Naive thymus-derived CD4-positive, alpha-beta T cell (primary cell): ENCODE results near the gene TYW3. TPM values are rescaled to one million over a fixed set of nuclear protein-coding genes. Genes with fewer than 3 reads are reported as not detected.
"Not testable (repeated sequence)": the region's sequence is repeated elsewhere in the genome, so short reads cannot be mapped to it uniquely, and the experiment has no call there.

Source experiments
- ATAC-seq: fragments of 150-1000 bp; cut with Tn5 transposase; 2 replicates; pipeline ENCODE4 v1.10.0; 2021; ENCODE audit warnings: mild to moderate bottlenecking, moderate library complexity
- CTCF ChIA-PET: fragments of 350-600 bp; sonication (Branson Sonifier 250); formaldehyde crosslinking; loops from one replicate; lab custom pipeline; 2021; ENCODE audit warnings: antibody characterized with exemption; lab: Charles Lee
- POLR2A ChIA-PET: fragments of 350-600 bp; sonication (Branson Sonifier 250); formaldehyde crosslinking; loops from one replicate; lab custom pipeline; 2021; ENCODE audit warnings: antibody characterized with exemption, inconsistent platforms; lab: Charles Lee
- DNase-seq, 9 donors: peaks; one replicate each; pipeline versions ENCODE4 v3.0.0 to v3.0.0-alpha.2; 2020 to 2022; ENCODE audit warnings: mixed read lengths in 1 of 9
- H3K27ac ChIP-seq: one replicate; pipeline ENCODE4 v1.7.0; 2013; ENCODE audit warnings: mild to moderate bottlenecking, low read depth, low read length, moderate library complexity
- H3K27me3 ChIP-seq, 2 donors: one replicate each; pipeline ENCODE4 v1.7.0; 2013; ENCODE audit warnings: low read length in 2 of 2, mild to moderate bottlenecking in 2 of 2, moderate library complexity in 2 of 2; ENCODE audit not compliant: control insufficient read depth in 2 of 2, insufficient read depth in 2 of 2
- H3K36me3 ChIP-seq, 3 experiments: 1 replicate in 2 of 3; 2 replicates in 1 of 3; pipeline ENCODE4 v1.7.0; 2013; ENCODE audit warnings: low read length in 3 of 3, mild to moderate bottlenecking in 3 of 3, moderate library complexity in 1 of 3; ENCODE audit not compliant: insufficient read depth in 3 of 3, control insufficient read depth in 2 of 3
- H3K4me1 ChIP-seq, 2 donors: one replicate each; pipeline ENCODE4 v1.7.0; 2013; ENCODE audit warnings: low read length in 2 of 2, mild to moderate bottlenecking in 2 of 2, moderate library complexity in 1 of 2; ENCODE audit not compliant: control insufficient read depth in 2 of 2, insufficient read depth in 2 of 2
- H3K4me3 ChIP-seq: 2 replicates; pipeline ENCODE4 v1.7.0; 2013; ENCODE audit warnings: mild to moderate bottlenecking, low read length
- H3K9me3 ChIP-seq, 3 experiments: 1 replicate in 2 of 3; 2 replicates in 1 of 3; pipeline ENCODE4 v1.7.0; 2013; ENCODE audit warnings: low read length in 3 of 3; ENCODE audit not compliant: control insufficient read depth in 2 of 3
- H3K27ac Mint-ChIP-seq, 9 donors: one replicate each; pipeline ENCODE4 v1.8.0; 2020 to 2022; ENCODE audit warnings: mixed read lengths in 9 of 9, mild to moderate bottlenecking in 8 of 9, moderate library complexity in 5 of 9, inconsistent platforms in 2 of 9
- H3K27me3 Mint-ChIP-seq, 5 donors: one replicate each; pipeline ENCODE4 v1.8.0; 2021 to 2022; ENCODE audit warnings: mixed read lengths in 5 of 5, mild to moderate bottlenecking in 1 of 5
- H3K36me3 Mint-ChIP-seq, 5 donors: one replicate each; pipeline ENCODE4 v1.8.0; 2020 to 2022; ENCODE audit warnings: mixed read lengths in 5 of 5, mild to moderate bottlenecking in 3 of 5, inconsistent platforms in 1 of 5
- H3K4me1 Mint-ChIP-seq, 7 donors: one replicate each; pipeline ENCODE4 v1.8.0; 2020 to 2022; ENCODE audit warnings: mixed read lengths in 7 of 7, mild to moderate bottlenecking in 3 of 7, inconsistent platforms in 1 of 7
- H3K4me3 Mint-ChIP-seq, 10 donors: one replicate each; pipeline ENCODE4 v1.8.0; 2020 to 2022; ENCODE audit warnings: mild to moderate bottlenecking in 10 of 10, mixed read lengths in 10 of 10, moderate library complexity in 6 of 10, inconsistent platforms in 2 of 10
- H3K9me3 Mint-ChIP-seq, 11 donors: one replicate each; pipeline ENCODE4 v1.8.0; 2020 to 2022; ENCODE audit warnings: mixed read lengths in 11 of 11, mild to moderate bottlenecking in 4 of 11, inconsistent platforms in 1 of 11, moderate library complexity in 1 of 11
- intact Hi-C, 2 donors: fragments of 100-400 bp; cut with micrococcal nuclease; formaldehyde crosslinking; loops; one replicate each; pipeline ENCODE4 v1.15.1; 2023
- polyA plus RNA-seq, 2 donors: library from polyadenylated mRNA; unstranded; fragments of 300-500 nt; fragmentation: Illumina TruSeq; gene quantifications; one replicate each; pipeline ENCODE4 v1.2.3, GENCODE V29; 2021
- total RNA-seq, 6 experiments: library from RNA in 5 of 6; stranded (reverse) in 5 of 6; gene quantifications; 1 replicate in 5 of 6; 2 replicates in 1 of 6; pipeline ENCODE4 v1.2.3 and lab custom pipeline; 2021 to 2026

TYW3 gene
- total and polyA plus RNA-seq, 7 experiments from 2014 or later, result 9.2 to 24.7 (median 17.4) TPM

GRCh38 chr1:74728736-74729135 is 4.2 kb upstream of the TYW3 start:
- Histone ChIP-seq H3K4me1 (peaks cover 9 to 10% of the 10 kb centered on the region in 2 donors), H3K9me3 (peaks cover 0 to 6% (median 0%) of the 10 kb centered on the region in 3 experiments), H3K36me3 (peaks cover 0 to 8% (median 0%) of the 10 kb centered on the region in 3 experiments), H3K4me3 (no peak overlapping the region), H3K27ac (no peak overlapping the region), H3K27me3 (no peaks in the 10 kb centered on the region)
- H3K36me3 Mint-ChIP-seq, result peaks cover 15 to 54% (median 37%) of the 10 kb centered on the region in 5 donors
- H3K4me3 Mint-ChIP-seq, result peak overlapping the region in 1 of 10 donors; percentile 39
- H3K9me3 Mint-ChIP-seq, result peaks cover 0 to 16% (median 6%) of the 10 kb centered on the region in 11 donors
- intact Hi-C loops, result no loop called here
- ChIA-PET CTCF (no interaction called here), POLR2A (no interaction called here)
- H3K4me1 Mint-ChIP-seq, result peaks cover 7 to 44% (median 37%) of the 10 kb centered on the region in 7 donors
- no peak for DNase-seq
- H3K27ac Mint-ChIP-seq, result peak overlapping the region in 1 of 9 donors; percentile 64
- no peak for ATAC-seq
- H3K27me3 Mint-ChIP-seq, result no peaks in the 10 kb centered on the region

GRCh38 chr1:74729741-74730478 is 3.0 kb upstream of the TYW3 start:
- POLR2A ChIA-PET, result no interaction called here
- no peaks in the 10 kb centered on the region for H3K27me3 Mint-ChIP-seq
- Histone ChIP-seq H3K27ac (no peak overlapping the region), H3K4me1 (peaks cover 18 to 19% of the 10 kb centered on the region in 2 donors), H3K36me3 (peaks cover 0 to 8% (median 0%) of the 10 kb centered on the region in 3 experiments), H3K27me3 (no peaks in the 10 kb centered on the region), H3K4me3 (no peak overlapping the region), H3K9me3 (peaks cover 0 to 6% (median 0%) of the 10 kb centered on the region in 3 experiments)
- DNase-seq (no peak), ATAC-seq (no peak)
- H3K9me3 Mint-ChIP-seq, result peaks cover 0 to 16% (median 6%) of the 10 kb centered on the region in 11 donors
- peaks cover 10 to 46% (median 34%) of the 10 kb centered on the region in 5 donors for H3K36me3 Mint-ChIP-seq
- H3K4me1 Mint-ChIP-seq, result peaks cover 16 to 56% (median 49%) of the 10 kb centered on the region in 7 donors
- CTCF ChIA-PET, result interaction anchor here (0.7 kb wide), 1 partner anchor 30 kb away, joined by 3 read pairs; no protein-coding TSS in a partner anchor
- intact Hi-C loops, result no loop called here
- peak overlapping the region in 1 of 9 donors; percentile 24 for H3K27ac Mint-ChIP-seq
- H3K4me3 Mint-ChIP-seq, result peak overlapping the region in 3 of 10 donors; percentile 10 to 16 (median 10)

- no peak overlapping the region for H3K27ac ChIP-seq
- H3K4me1 ChIP-seq, result peaks cover 21 to 24% of the 10 kb centered on the region in 2 donors
- intact Hi-C loops, result loop anchor here in 1 of 2 donors (2.0 kb wide), 1 partner anchor 1343 kb away; the partner anchor contains the start of gene ST6GALNAC3
- H3K36me3 ChIP-seq, result peaks cover 0 to 8% (median under 1%) of the 10 kb centered on the region in 3 experiments
- H3K27me3 ChIP-seq, result no peaks in the 10 kb centered on the region
- Mint-ChIP-seq H3K4me1 (peaks cover 22 to 66% (median 48%) of the 10 kb centered on the region in 7 donors), H3K4me3 (peak overlapping the region; percentile 23 to 91 (median 68)), H3K9me3 (peaks cover 0 to 13% (median 4%) of the 10 kb centered on the region in 11 donors), H3K36me3 (peaks cover 3 to 32% (median 28%) of the 10 kb centered on the region in 5 donors), H3K27ac (peak overlapping the region in 8 of 9 donors; percentile 7 to 92 (median 54)), H3K27me3 (no peaks in the 10 kb centered on the region)
- no peak overlapping the region for H3K4me3 ChIP-seq
- CTCF ChIA-PET, result no interaction called here
- ATAC-seq (no peak), DNase-seq (no peak)
- no peaks in the 10 kb centered on the region for H3K9me3 ChIP-seq
- POLR2A ChIA-PET, result no interaction called here
Observed at GRCh38 chr1:74731399-74732052, 1.4 kb upstream of the TYW3 start.

GRCh38 chr1:74732071-74732946 is 643 bp upstream of the TYW3 start:
- H3K27me3 ChIP-seq, H3K27me3 Mint-ChIP-seq, ATAC-seq, H3K9me3 Mint-ChIP-seq, H3K9me3 ChIP-seq, CTCF ChIA-PET: not testable (repeated sequence)
- Histone ChIP-seq H3K4me1 (peaks cover 21 to 24% of the 10 kb centered on the region in 2 donors), H3K27ac (peak overlapping the region; percentile 76), H3K4me3 (peak overlapping the region; percentile 93), H3K36me3 (peaks cover 0 to 12% (median 8%) of the 10 kb centered on the region in 3 experiments)
- Mint-ChIP-seq H3K4me1 (peaks cover 22 to 69% (median 48%) of the 10 kb centered on the region in 7 donors), H3K4me3 (peak overlapping the region; percentile 84 to 100 (median 98)), H3K36me3 (peaks cover 0 to 30% (median 20%) of the 10 kb centered on the region in 5 donors), H3K27ac (peak overlapping the region; percentile 92 to 99 (median 95))
- intact Hi-C loops, result loop anchor here in 1 of 2 donors (2.0 kb wide), 1 partner anchor 1342 kb away; the partner anchor contains the start of gene ST6GALNAC3
- DNase-seq, result peak in 2 of 9 donors; percentile 11 to 28
- POLR2A ChIA-PET, result interaction anchor here (0.7 kb wide), 1 partner anchor 9 kb away, joined by 3 read pairs; no protein-coding TSS in a partner anchor

GRCh38 chr1:74733604-74734484 is 892 bp downstream of the TYW3 start:
- Histone ChIP-seq H3K4me3 (peak overlapping the region; percentile 93), H3K27ac (peak overlapping the region; percentile 76), H3K9me3 (no peaks in the 10 kb centered on the region), H3K4me1 (peaks cover 21 to 24% of the 10 kb centered on the region in 2 donors), H3K36me3 (peaks cover 4 to 25% (median 13%) of the 10 kb centered on the region in 3 experiments), H3K27me3 (no peaks in the 10 kb centered on the region)
- ChIA-PET POLR2A (interaction anchor here (1.0 kb wide), 1 partner anchor 11 kb away, joined by 3 read pairs; no protein-coding TSS in a partner anchor), CTCF (interaction anchor here (0.9 to 1.4 kb wide), 4 partner anchors 26 to 535 kb away, joined by 4 to 5 read pairs (median 4); no protein-coding TSS in a partner anchor)
- Mint-ChIP-seq H3K27ac (peak overlapping the region; percentile 92 to 99 (median 95)), H3K9me3 (peaks cover 0 to 5% (median 0%) of the 10 kb centered on the region in 11 donors), H3K4me3 (peak overlapping the region; percentile 84 to 100 (median 98)), H3K27me3 (no peaks in the 10 kb centered on the region), H3K36me3 (peaks cover 3 to 30% (median 21%) of the 10 kb centered on the region in 5 donors), H3K4me1 (peaks cover 22 to 64% (median 43%) of the 10 kb centered on the region in 7 donors)
- DNase-seq, result peak in 7 of 9 donors; percentile 55 to 75 (median 67)
- intact Hi-C loops, result loop anchor here (1.0 to 2.0 kb wide), 4 partner anchors 45 to 1341 kb away; partner anchors contain the start of genes FPGT (in 2 of the 2), LRRIQ3 (in 2 of the 2), RABGGTB (in 1 of the 2) and ST6GALNAC3 (in 1 of the 2)
- peak; percentile 85 for ATAC-seq
